Bronchus fibroblast of lung (primary cell): ENCODE measurements around the gene SLC28A1. TPM values are rescaled to one million over a fixed set of nuclear protein-coding genes. Genes with fewer than 3 reads are reported as not detected.

Source experiments
- total RNA-seq: library from RNA; depleted of rRNA; stranded (reverse); fragments of >200 nt; gene quantifications from 2 replicates; pipeline ENCODE4 v1.2.3, GENCODE V29; 2015

SLC28A1 gene
- total RNA-seq = not detected in 2 replicates

DNA sequence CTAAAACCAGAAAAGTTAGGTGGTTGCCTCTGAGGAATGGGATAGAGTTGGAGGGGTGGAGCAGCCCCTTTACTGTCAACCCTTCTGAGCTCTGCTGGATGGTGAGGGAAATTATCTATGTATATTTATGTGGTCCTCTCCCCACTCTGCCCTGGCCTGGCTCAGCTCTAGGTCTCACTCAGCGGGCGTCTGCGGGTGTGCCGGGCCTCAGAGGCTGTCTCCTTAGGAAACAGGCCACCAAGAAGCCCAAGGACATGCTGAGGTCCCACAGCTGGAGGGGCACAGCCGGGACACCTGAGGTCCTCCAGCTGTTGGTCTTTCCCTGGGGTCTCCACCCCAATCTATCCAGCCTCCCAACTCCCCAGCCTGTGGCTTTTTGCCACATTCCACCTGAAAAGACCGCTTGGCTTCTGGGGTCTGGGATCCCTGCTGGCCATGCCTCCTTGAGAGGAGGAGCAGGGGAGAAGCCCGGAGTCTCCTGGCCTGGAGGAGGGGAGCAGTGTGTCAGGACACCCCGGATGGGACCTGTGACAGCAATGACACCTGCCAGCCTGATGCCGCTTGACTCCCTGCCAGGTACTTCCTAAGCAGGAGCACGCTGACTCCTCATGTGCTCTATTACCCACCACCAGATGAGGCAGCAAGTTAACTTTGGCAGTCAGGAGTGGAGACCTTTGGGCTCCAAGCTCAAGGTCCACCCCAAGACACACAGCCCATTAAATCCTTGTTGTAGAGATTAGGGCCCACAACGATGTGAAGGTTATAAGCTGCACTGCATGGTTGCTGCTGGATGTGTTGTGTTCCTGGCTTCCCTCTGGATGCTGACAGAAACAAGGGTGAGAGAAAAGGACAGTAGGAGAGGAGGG lies at the start of gene SLC28A1:
SLC28A1 (plus strand) TSS at position 747 of the 866 bp plus-strand sequence. CDS start 3,099 bp downstream, outside the sequence.

DNA sequence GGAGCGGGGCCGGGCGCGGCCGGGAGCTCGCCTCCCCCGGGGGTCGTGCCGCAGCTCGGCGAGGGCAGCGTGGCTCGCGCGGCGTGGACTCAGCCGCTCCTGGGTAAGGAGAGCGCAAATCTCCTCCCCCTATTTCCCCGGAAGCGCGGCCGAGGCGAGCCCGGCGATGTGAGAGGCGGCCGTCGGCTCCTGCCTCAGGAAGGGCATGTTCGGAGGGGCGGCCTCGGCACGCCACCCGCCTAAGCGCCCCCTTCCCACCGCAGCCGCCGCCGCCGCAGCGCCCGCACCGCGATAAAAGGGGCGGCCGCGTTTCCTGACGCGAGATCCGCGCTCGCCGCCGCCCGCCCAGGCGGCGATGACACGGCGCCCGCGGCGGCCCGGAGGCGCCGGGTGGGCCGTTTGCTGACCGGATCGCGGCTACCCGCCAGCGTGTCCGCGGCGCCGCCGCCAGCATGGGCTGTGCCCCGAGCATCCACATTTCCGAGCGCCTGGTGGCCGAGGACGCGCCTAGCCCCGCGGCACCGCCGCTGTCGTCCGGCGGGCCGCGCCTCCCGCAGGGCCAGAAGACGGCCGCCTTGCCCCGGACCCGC lies 97.3 kb downstream of the SLC28A1 start, which contains the start of gene PDE8A:
PDE8A (plus strand) TSS at position 146 of the 590 bp plus-strand sequence; CDS start at position 453, 307 bp downstream.

Other genes starting within 250 kb of the SLC28A1 start
- gene WDR73, start 230.4 kb upstream of the SLC28A1 start, total RNA-seq = 12.9 and 14.3 TPM in 2 replicates
- gene NMB, start 226.5 kb upstream of the SLC28A1 start, total RNA-seq = 11.9 and 12.1 TPM in 2 replicates
- gene SEC11A, start 168.5 kb upstream of the SLC28A1 start, total RNA-seq = 167 and 200 TPM in 2 replicates
- gene ZNF592, start 136.1 kb upstream of the SLC28A1 start, total RNA-seq = 5.4 and 5.5 TPM in 2 replicates
- gene ALPK3, start 67.3 kb upstream of the SLC28A1 start, total RNA-seq = 0.74 and 0.84 TPM in 2 replicates
- gene PDE8A, start 97.2 kb downstream of the SLC28A1 start, total RNA-seq = 10.3 and 19.0 TPM in 2 replicates